Brain microvascular endothelial cell (primary cell): ENCODE measurements around the gene SNX32.

Source experiments
- DNase-seq: peaks from one replicate; pipeline ENCODE4 v3.0.0-alpha.2; 2020
- H3K27ac ChIP-seq: fragments of 250-450 bp; sonication (Bioruptor Pico); 2 replicates; pipeline ENCODE4 v1.5.1; 2020; ENCODE audit warnings: mild to moderate bottlenecking, moderate library complexity
- H3K27me3 ChIP-seq: fragments of 250-450 bp; sonication (Bioruptor Pico); replicated peaks from 2 replicates; pipeline ENCODE4 v1.5.1; 2020; ENCODE audit warnings: mild to moderate bottlenecking
- H3K36me3 ChIP-seq: fragments of 250-450 bp; sonication (Bioruptor Pico); replicated peaks from 2 replicates; pipeline ENCODE4 v1.5.1; 2020; ENCODE audit warnings: mild to moderate bottlenecking
- H3K4me3 ChIP-seq: 2 replicates; pipeline ENCODE4 v1.5.1; 2011; ENCODE audit warnings: low read depth, mild to moderate bottlenecking, control low read depth, low read length, moderate library complexity
- in situ Hi-C: cut with HindIII; loops from 2 replicates; pipeline ENCODE4 v1.10.0; 2017; ENCODE audit warnings: low sequenced_read_pairs, low pct_ligation_motif_present
- TF ChIP-seq, protein P1 (sequence below): IDR thresholded peaks from 2 replicates; pipeline ENCODE4 v1.5.1; 2011; ENCODE audit warnings: low read depth, mild to moderate bottlenecking, moderate library complexity, low read length, control low read depth, inconsistent platforms; ENCODE audit errors: missing control alignments

The SNX32 gene

DNA sequence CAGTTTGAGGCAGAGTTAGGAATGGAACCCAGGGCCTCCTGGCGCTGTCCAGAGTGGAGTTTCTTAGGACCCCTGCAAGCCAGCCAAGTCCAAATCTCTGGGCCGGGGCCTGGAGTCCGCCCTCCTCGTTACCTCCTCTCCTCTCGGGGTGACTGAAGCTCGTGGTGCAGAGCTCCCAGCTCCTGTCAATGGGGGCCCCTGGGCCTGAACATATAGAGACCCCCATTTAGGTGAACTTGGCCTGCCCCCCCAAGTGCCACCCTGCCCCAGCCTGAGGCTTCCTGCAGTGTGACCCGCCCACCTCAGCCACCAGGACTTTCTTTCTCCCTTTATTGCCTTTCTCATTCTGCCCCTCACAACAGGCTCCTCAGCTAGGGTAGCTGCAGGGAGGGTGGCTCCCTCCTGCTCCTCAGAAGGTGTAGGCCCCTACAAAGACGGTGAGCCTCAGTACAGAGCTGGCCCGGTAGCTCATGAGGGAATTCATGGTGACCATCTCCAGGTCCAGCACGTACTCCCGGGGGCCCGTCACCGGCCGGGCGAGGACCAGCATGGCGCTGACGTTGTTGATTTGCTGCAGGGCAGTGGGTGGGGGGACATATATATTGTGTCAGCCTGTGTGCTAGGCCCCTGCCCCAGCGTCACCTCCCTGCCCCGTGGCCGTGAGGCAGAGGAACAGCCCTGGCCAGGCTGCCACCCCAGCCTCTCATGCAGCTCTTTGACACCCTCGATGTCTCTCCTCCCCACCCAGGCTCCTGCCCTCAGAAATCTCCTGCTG is 32.9 kb downstream of the SNX32 start:
- Histone ChIP-seq H3K27ac (no peak overlapping the region), H3K27me3 (no peaks in the 10 kb centered on the region), H3K4me3 (no peak overlapping the region), H3K36me3 (peaks cover 77% of the 10 kb centered on the region)
- TF ChIP-seq, protein P1, sequence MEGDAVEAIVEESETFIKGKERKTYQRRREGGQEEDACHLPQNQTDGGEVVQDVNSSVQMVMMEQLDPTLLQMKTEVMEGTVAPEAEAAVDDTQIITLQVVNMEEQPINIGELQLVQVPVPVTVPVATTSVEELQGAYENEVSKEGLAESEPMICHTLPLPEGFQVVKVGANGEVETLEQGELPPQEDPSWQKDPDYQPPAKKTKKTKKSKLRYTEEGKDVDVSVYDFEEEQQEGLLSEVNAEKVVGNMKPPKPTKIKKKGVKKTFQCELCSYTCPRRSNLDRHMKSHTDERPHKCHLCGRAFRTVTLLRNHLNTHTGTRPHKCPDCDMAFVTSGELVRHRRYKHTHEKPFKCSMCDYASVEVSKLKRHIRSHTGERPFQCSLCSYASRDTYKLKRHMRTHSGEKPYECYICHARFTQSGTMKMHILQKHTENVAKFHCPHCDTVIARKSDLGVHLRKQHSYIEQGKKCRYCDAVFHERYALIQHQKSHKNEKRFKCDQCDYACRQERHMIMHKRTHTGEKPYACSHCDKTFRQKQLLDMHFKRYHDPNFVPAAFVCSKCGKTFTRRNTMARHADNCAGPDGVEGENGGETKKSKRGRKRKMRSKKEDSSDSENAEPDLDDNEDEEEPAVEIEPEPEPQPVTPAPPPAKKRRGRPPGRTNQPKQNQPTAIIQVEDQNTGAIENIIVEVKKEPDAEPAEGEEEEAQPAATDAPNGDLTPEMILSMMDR, result no peak
- no peak for DNase-seq
- in situ Hi-C loops, result no loop called here

- no peak overlapping the region for H3K27ac ChIP-seq
- in situ Hi-C loops, result no loop called here
- TF ChIP-seq, protein P1, result no peak
- no peaks in the 10 kb centered on the region for H3K27me3 ChIP-seq
- H3K36me3 ChIP-seq, result peaks cover 72% of the 10 kb centered on the region
- no peak overlapping the region for H3K4me3 ChIP-seq
- DNase-seq, result no peak
Observed at GRCh38 chr11:65867284-65868071, 33.7 kb downstream of the SNX32 start.

- H3K27me3 ChIP-seq, result no peaks in the 10 kb centered on the region
- in situ Hi-C loops, result no loop called here
- H3K4me3 ChIP-seq, result no peak overlapping the region
- peaks cover 66% of the 10 kb centered on the region for H3K36me3 ChIP-seq
- no peak overlapping the region for H3K27ac ChIP-seq
- DNase-seq, result no peak
- TF ChIP-seq, protein P1, result no peak
Observed at GRCh38 chr11:65868076-65868667, 34.4 kb downstream of the SNX32 start.

- no peak overlapping the region for H3K27ac ChIP-seq
- in situ Hi-C loops, result no loop called here
Observed at GRCh38 chr11:65868907-65869306, 35.1 kb downstream of the SNX32 start.

DNA sequence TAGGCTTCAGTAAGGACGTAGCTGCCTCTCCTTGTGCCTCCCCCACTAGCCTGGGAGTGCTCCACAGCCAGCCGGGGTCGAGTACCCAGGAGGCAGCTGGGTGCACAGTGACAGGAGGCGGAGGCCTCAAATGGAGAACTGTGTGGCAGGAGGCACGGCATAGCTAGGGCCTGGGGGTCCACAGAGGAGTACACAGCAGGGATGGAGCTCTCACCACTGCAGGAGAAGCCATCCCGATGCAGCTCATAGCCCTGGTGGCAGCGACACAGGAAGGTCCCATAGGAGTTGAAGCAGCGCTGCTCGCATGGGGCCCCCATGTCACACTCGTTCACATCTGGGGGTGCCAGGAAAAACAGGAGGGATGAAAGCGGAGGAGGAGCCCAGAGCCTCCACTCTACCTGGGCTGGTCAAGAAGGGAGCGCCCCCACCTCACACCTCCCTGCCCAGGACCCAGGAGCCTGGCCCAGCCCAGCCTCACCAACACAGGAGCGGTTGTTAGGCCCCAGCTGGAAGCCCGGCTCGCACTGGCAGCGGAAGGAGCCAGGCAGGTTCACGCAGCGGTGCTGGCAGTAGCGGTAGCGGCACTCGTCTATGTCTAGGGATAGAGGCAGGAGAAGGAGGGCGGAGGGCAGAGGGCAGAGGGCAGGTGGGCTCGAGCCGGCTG is 36.0 kb downstream of the SNX32 start:
- H3K36me3 ChIP-seq, result peaks cover 50% of the 10 kb centered on the region
- in situ Hi-C loops, result no loop called here
- TF ChIP-seq, protein P1, result no peak

More at GRCh38 chr11:65868907-65869306, 35.1 kb downstream of the SNX32 start:
- TF ChIP-seq, protein P1, result no peak
- H3K27me3 ChIP-seq, result no peaks in the 10 kb centered on the region
- peaks cover 59% of the 10 kb centered on the region for H3K36me3 ChIP-seq
- DNase-seq, result no peak
- H3K4me3 ChIP-seq, result no peak overlapping the region

More for the DNA sequence above, 36.0 kb downstream of the SNX32 start:
- DNase-seq, result no peak
- Histone ChIP-seq H3K27me3 (no peaks in the 10 kb centered on the region), H3K27ac (no peak overlapping the region), H3K4me3 (no peak overlapping the region)
